Sigmoid colon (tissue), 4 donors: Measurements from ENCODE around the gene EIF5AL1.

ENCODE experiments used
- CTCF ChIP-seq, 4 experiments: fragments of 450-650 bp in 3 of 4; fragments of 200-600 bp in 1 of 4; IDR thresholded peaks; one replicate each; pipeline ENCODE4 v1.5.1; 2016 to 2019; ENCODE audit warnings: antibody characterized with exemption in 4 of 4, mild to moderate bottlenecking in 3 of 4, moderate library complexity in 2 of 4
- EP300 ChIP-seq, 4 donors: sonication (generic); formaldehyde crosslinking; IDR thresholded peaks; one replicate each; pipeline ENCODE4 v1.6.1; 2017; ENCODE audit warnings: antibody characterized with exemption in 4 of 4
- POLR2AphosphoS5 ChIP-seq, 4 donors: sonication (generic); formaldehyde crosslinking; IDR thresholded peaks; one replicate each; pipeline ENCODE4 v1.6.1; 2017; ENCODE audit warnings: antibody characterized with exemption in 4 of 4

GRCh38 chr10:79496896-79497295, 15.4 kb upstream of the EIF5AL1 start:
- TF ChIP-seq CTCF (IDR thresholded peaks at IDR 0.05) (no peak), POLR2AphosphoS5 (IDR thresholded peaks at IDR 0.05) (no peak), EP300 (IDR thresholded peaks at IDR 0.05) (no peak)
